HL-60 (cell line): Measurements from ENCODE around the gene CLEC20A.

Experiments
- DNase-seq, 2 experiments: peaks; one replicate each; pipeline ENCODE4 v3.0.0-alpha.2; 2010 to 2020; ENCODE audit warnings: low read depth in 1 of 2, low spot score in 1 of 2
- H3K27ac ChIP-seq: fragments of 250-450 bp; sonication (Bioruptor Pico); replicated peaks from 2 replicates; pipeline ENCODE4 v1.5.1; 2020; ENCODE audit warnings: mild to moderate bottlenecking, moderate library complexity
- H3K27me3 ChIP-seq: fragments of 250-450 bp; sonication (Bioruptor Pico); 2 replicates; pipeline ENCODE4 v1.5.1; 2021; ENCODE audit warnings: mild to moderate bottlenecking, moderate library complexity; ENCODE audit not compliant: insufficient read depth, poor library complexity, severe bottlenecking
- H3K4me3 ChIP-seq: replicated peaks from 2 replicates; pipeline ENCODE4 v1.5.1; 2011; ENCODE audit warnings: mild to moderate bottlenecking, control low read depth, low read length; ENCODE audit not compliant: insufficient read depth
- CTCF ChIP-seq: IDR thresholded peaks from one replicate; pipeline ENCODE4 v1.5.1; 2011; ENCODE audit warnings: low read length, control low read depth, inconsistent platforms; ENCODE audit not compliant: insufficient read depth
- GABPA ChIP-seq: IDR thresholded peaks from 2 replicates; pipeline ENCODE4 v1.6.1; 2012; ENCODE audit warnings: low read depth
- POLR2AphosphoS5 ChIP-seq: IDR thresholded peaks from 2 replicates; pipeline ENCODE4 v1.6.1; 2012; ENCODE audit warnings: low read depth
- SPI1 ChIP-seq: IDR thresholded peaks from 2 replicates; pipeline ENCODE4 v1.6.1; 2012; ENCODE audit warnings: low read depth, mild to moderate bottlenecking, borderline replicate concordance
- TF ChIP-seq, protein P1 (sequence below): IDR thresholded peaks from 2 replicates; pipeline ENCODE4 v1.6.1; 2012; ENCODE audit warnings: low read depth; ENCODE audit not compliant: insufficient replicate concordance

Gene CLEC20A

GRCh38 chr1:178506669-178507068 is 9.9 kb upstream of the CLEC20A start:
- no peak for DNase-seq
- H3K4me3 ChIP-seq, result no peak overlapping the region
- H3K27me3 ChIP-seq, result no peaks in the 10 kb centered on the region
- H3K27ac ChIP-seq, result no peak overlapping the region
- no peak for TF ChIP-seq CTCF
- TF ChIP-seq GABPA, result no peak
- TF ChIP-seq SPI1, result no peak
- no peak for TF ChIP-seq POLR2AphosphoS5
- TF ChIP-seq, protein P1, sequence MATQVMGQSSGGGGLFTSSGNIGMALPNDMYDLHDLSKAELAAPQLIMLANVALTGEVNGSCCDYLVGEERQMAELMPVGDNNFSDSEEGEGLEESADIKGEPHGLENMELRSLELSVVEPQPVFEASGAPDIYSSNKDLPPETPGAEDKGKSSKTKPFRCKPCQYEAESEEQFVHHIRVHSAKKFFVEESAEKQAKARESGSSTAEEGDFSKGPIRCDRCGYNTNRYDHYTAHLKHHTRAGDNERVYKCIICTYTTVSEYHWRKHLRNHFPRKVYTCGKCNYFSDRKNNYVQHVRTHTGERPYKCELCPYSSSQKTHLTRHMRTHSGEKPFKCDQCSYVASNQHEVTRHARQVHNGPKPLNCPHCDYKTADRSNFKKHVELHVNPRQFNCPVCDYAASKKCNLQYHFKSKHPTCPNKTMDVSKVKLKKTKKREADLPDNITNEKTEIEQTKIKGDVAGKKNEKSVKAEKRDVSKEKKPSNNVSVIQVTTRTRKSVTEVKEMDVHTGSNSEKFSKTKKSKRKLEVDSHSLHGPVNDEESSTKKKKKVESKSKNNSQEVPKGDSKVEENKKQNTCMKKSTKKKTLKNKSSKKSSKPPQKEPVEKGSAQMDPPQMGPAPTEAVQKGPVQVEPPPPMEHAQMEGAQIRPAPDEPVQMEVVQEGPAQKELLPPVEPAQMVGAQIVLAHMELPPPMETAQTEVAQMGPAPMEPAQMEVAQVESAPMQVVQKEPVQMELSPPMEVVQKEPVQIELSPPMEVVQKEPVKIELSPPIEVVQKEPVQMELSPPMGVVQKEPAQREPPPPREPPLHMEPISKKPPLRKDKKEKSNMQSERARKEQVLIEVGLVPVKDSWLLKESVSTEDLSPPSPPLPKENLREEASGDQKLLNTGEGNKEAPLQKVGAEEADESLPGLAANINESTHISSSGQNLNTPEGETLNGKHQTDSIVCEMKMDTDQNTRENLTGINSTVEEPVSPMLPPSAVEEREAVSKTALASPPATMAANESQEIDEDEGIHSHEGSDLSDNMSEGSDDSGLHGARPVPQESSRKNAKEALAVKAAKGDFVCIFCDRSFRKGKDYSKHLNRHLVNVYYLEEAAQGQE, result no peak

GRCh38 chr1:178506177-178506576 is 9.4 kb upstream of the CLEC20A start:
- DNase-seq, result no peak
- no peak overlapping the region for H3K4me3 ChIP-seq
- H3K27ac ChIP-seq, result no peak overlapping the region
- no peak for TF ChIP-seq CTCF
- TF ChIP-seq, protein P1, result no peak
- no peaks in the 10 kb centered on the region for H3K27me3 ChIP-seq

DNA sequence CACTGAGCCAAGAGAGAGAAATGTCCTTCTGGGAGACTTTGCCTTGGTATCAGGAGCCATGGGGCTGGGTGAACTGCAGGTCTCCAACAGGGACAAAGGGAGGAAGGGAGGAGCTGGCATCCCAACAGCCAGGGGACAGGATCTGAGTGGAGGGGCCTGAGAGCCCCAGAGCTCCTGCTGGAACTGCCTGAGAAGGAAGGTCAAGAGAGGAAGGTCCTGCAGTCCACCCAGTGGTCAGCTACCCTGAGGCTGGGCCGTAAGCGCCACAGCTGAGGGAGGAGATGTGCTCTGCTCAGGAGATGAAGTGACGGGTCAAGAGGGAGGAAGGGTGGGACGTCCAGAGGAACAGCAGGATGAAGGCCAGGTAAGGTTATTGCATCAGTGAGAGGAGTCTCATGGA is 7.5 kb upstream of the CLEC20A start:
- TF ChIP-seq CTCF (no peak), GABPA (no peak), POLR2AphosphoS5 (no peak), SPI1 (no peak)
- TF ChIP-seq, protein P1, result no peak
- H3K27me3 ChIP-seq, result no peaks in the 10 kb centered on the region
- no peak for DNase-seq
- H3K4me3 ChIP-seq, result no peak overlapping the region
- H3K27ac ChIP-seq, result no peak overlapping the region
